ENCODE data around the gene SH2B2. TPM values are rescaled to one million over a fixed set of nuclear protein-coding genes. Genes with fewer than 3 reads are reported as not detected.
"Not testable (repeated sequence)": the region's sequence is repeated elsewhere in the genome, so short reads cannot be mapped to it uniquely, and the experiment has no call there.

Gene SH2B2
- total RNA-seq, 1 donor from 2014 or later = 5.5 TPM

GRCh38 chr7:102284891-102285539 lies 1.7 kb upstream of the SH2B2 start:
- no peak for DNase-seq (ENCODE audit: extremely low read depth, low read depth, low spot score)

- no peak for DNase-seq (ENCODE audit: extremely low read depth, low read depth, low spot score)
These were observed 980 bp upstream of the SH2B2 start for GRCh38 chr7:102285540-102286236.

GRCh38 chr7:102287111-102287980 lies 678 bp downstream of the SH2B2 start:
- no peak for DNase-seq (ENCODE audit: extremely low read depth, low read depth, low spot score)

- no peak for DNase-seq (ENCODE audit: extremely low read depth, low read depth, low spot score)
These were observed 1.3 kb downstream of the SH2B2 start for GRCh38 chr7:102287981-102288278.

- DNase-seq (ENCODE audit: extremely low read depth, low read depth, low spot score) = no peak
These were observed 1.7 kb downstream of the SH2B2 start for GRCh38 chr7:102288285-102288930.

- no peak for DNase-seq (ENCODE audit: extremely low read depth, low read depth, low spot score)
These were observed 2.4 kb downstream of the SH2B2 start for GRCh38 chr7:102289057-102289456.

GRCh38 chr7:102291056-102291915 lies 4.6 kb downstream of the SH2B2 start:
- DNase-seq (ENCODE audit: extremely low read depth, low read depth, low spot score) = no peak

GRCh38 chr7:102291916-102292267 lies 5.2 kb downstream of the SH2B2 start:
- DNase-seq (ENCODE audit: extremely low read depth, low read depth, low spot score) = no peak

GRCh38 chr7:102292813-102293798 lies 6.4 kb downstream of the SH2B2 start:
- no peak for DNase-seq (ENCODE audit: extremely low read depth, low read depth, low spot score)

- no peak for DNase-seq (ENCODE audit: extremely low read depth, low read depth, low spot score)
These were observed 7.9 kb downstream of the SH2B2 start for GRCh38 chr7:102294589-102294988.

GRCh38 chr7:102295346-102296178 lies 8.9 kb downstream of the SH2B2 start:
- no peak for DNase-seq (ENCODE audit: extremely low read depth, low read depth, low spot score)

- no peak for DNase-seq (ENCODE audit: extremely low read depth, low read depth, low spot score)
These were observed 9.4 kb downstream of the SH2B2 start for GRCh38 chr7:102296179-102296438.

- no peak for DNase-seq (ENCODE audit: extremely low read depth, low read depth, low spot score)
These were observed 9.8 kb downstream of the SH2B2 start for GRCh38 chr7:102296514-102296913.

- DNase-seq (ENCODE audit: extremely low read depth, low read depth, low spot score) = no peak
These were observed 11.0 kb downstream of the SH2B2 start for GRCh38 chr7:102297487-102298218.

GRCh38 chr7:102300643-102301221 lies 14.1 kb downstream of the SH2B2 start:
- DNase-seq (ENCODE audit: extremely low read depth, low read depth, low spot score) = no peak

- DNase-seq (ENCODE audit: extremely low read depth, low read depth, low spot score) = not testable (repeated sequence)
These were observed 14.7 kb downstream of the SH2B2 start for GRCh38 chr7:102301367-102301766.

GRCh38 chr7:102302025-102302424 lies 15.4 kb downstream of the SH2B2 start:
- DNase-seq (ENCODE audit: extremely low read depth, low read depth, low spot score) = no peak
